ENCODE data around the gene PPP2R1B. TPM values are rescaled to one million over a fixed set of nuclear protein-coding genes. Genes with fewer than 3 reads are reported as not detected.

The PPP2R1B gene
- total and polyA plus RNA-seq, 2 donors (not counting 3 experiments of a cell fraction or from before 2014, with no cell fraction given) = 18.0 to 50.8 TPM

DNA sequence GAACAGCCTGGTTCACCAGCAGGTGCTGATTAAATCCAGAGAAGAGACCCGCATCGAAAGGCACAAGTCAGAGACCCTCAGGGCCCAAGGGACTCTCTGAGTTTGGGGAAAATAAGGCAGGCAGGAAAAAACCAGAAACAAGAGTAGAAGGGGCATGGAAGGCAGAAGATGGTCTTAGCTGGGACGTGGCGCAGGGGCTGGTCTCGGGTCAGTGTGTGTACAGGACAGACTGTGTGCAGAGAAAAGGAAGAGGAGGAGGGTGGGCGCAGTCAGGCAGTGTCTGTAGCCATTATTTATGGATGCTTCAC is 31.3 kb downstream of the PPP2R1B start:
- FAIRE-seq (no peak), DNase-seq (ENCODE audit: low read depth, low spot score) (no peak)
- Histone ChIP-seq H3K9me1 (replicated peaks; ENCODE audit: control insufficient read depth, extremely low read depth, insufficient read depth, low read length) (no peaks in the 10 kb centered on the region), H3K79me2 (ENCODE audit: control insufficient read depth, insufficient read depth, low read length) (no peaks in the 10 kb centered on the region), H3K9ac (replicated peaks; ENCODE audit: extremely low read depth, insufficient read depth, low read length) (peak overlapping the region; percentile 53), H3K9me3 (replicated peaks; ENCODE audit: control insufficient read depth, insufficient read depth, low read length) (no peaks in the 10 kb centered on the region), H3K27me3 (ENCODE audit: control insufficient read depth in 2 of 2, insufficient read depth in 2 of 2, low read length in 2 of 2) (no peaks in the 10 kb centered on the region), H3K4me2 (ENCODE audit: insufficient read depth, low read length) (peak overlapping the region; percentile 34), H3K27ac (ENCODE audit: insufficient read depth, low read depth, low read length) (peak overlapping the region; percentile 85), H4K20me1 (replicated peaks; ENCODE audit: control insufficient read depth, extremely low read depth, insufficient read depth, low read length) (no peaks in the 10 kb centered on the region), H3K4me1 (ENCODE audit: control insufficient read depth, extremely low read depth, insufficient read depth, low read length) (peaks cover 63% of the 10 kb centered on the region), H2AFZ (ENCODE audit: low read depth, low read length) (no peak overlapping the region), H3K36me3 (ENCODE audit: control insufficient read depth in 2 of 2, extremely low read depth in 1 of 2, insufficient read depth in 2 of 2, low read length in 2 of 2) (no peaks in the 10 kb centered on the region), H3K4me3 (replicated peaks in 1 of 3; ENCODE audit: insufficient read depth in 1 of 3, low read depth in 1 of 3, low read length in 3 of 3) (no peak overlapping the region)
- CTCF ChIA-PET = interaction anchor here (0.8 to 3.3 kb wide), 6 partner anchors 16 to 132 kb away, joined by 3 to 35 read pairs (median 4); partner anchors contain the start of gene PPP2R1B
- dilution Hi-C loops (cut with MboI; ENCODE audit: extremely low pct_ligation_motif_present, low sequenced_read_pairs) = no loop called here
- no peak for TF ChIP-seq GATA2 (IDR thresholded peaks at IDR 0.05; ENCODE audit: insufficient read depth, insufficient read length, low read depth, low read length)
- TF ChIP-seq, protein P1, sequence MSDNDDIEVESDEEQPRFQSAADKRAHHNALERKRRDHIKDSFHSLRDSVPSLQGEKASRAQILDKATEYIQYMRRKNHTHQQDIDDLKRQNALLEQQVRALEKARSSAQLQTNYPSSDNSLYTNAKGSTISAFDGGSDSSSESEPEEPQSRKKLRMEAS (IDR thresholded peaks at IDR 0.05; ENCODE audit: insufficient read depth, insufficient read length) = no peak
- no peak for TF ChIP-seq FOS (IDR thresholded peaks at IDR 0.05; ENCODE audit: borderline replicate concordance, insufficient read depth, low read length)
- no peak for TF ChIP-seq POLR2A (IDR thresholded peaks at IDR 0.05; ENCODE audit: low read depth, low read length)
- TF ChIP-seq, protein P2, sequence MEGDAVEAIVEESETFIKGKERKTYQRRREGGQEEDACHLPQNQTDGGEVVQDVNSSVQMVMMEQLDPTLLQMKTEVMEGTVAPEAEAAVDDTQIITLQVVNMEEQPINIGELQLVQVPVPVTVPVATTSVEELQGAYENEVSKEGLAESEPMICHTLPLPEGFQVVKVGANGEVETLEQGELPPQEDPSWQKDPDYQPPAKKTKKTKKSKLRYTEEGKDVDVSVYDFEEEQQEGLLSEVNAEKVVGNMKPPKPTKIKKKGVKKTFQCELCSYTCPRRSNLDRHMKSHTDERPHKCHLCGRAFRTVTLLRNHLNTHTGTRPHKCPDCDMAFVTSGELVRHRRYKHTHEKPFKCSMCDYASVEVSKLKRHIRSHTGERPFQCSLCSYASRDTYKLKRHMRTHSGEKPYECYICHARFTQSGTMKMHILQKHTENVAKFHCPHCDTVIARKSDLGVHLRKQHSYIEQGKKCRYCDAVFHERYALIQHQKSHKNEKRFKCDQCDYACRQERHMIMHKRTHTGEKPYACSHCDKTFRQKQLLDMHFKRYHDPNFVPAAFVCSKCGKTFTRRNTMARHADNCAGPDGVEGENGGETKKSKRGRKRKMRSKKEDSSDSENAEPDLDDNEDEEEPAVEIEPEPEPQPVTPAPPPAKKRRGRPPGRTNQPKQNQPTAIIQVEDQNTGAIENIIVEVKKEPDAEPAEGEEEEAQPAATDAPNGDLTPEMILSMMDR (IDR thresholded peaks at IDR 0.05; ENCODE audit: extremely low read depth in 1 of 2, insufficient read depth in 1 of 2, low read depth in 1 of 2, low read length in 2 of 2) = no peak
- no peak for TF ChIP-seq POLR2AphosphoS5 (IDR thresholded peaks at IDR 0.05; ENCODE audit: insufficient read depth, low read depth, low read length)
- TF ChIP-seq MYC (IDR thresholded peaks at IDR 0.05; ENCODE audit: low read depth, low read length) = no peak
- POLR2A ChIA-PET = interaction anchor here (1.0 kb wide), 1 partner anchor 31 kb away, joined by 5 read pairs; the partner anchor contains the start of gene PPP2R1B
- intact Hi-C loops (cut with micrococcal nuclease) = loop anchor here (1.0 kb wide), 4 partner anchors 17 to 133 kb away; partner anchors contain the start of genes PPP2R1B and SIK2
- TSS peak; percentile 58 for BruUV-seq (replicated peaks)
